ENCODE measurements around the gene DNAH17. TPM values are rescaled to one million over a fixed set of nuclear protein-coding genes. Genes with fewer than 3 reads are reported as not detected.

The DNAH17 gene
- total and polyA plus RNA-seq, 8 donors: 0.64 to 7.2 (median 3.6) TPM

DNA sequence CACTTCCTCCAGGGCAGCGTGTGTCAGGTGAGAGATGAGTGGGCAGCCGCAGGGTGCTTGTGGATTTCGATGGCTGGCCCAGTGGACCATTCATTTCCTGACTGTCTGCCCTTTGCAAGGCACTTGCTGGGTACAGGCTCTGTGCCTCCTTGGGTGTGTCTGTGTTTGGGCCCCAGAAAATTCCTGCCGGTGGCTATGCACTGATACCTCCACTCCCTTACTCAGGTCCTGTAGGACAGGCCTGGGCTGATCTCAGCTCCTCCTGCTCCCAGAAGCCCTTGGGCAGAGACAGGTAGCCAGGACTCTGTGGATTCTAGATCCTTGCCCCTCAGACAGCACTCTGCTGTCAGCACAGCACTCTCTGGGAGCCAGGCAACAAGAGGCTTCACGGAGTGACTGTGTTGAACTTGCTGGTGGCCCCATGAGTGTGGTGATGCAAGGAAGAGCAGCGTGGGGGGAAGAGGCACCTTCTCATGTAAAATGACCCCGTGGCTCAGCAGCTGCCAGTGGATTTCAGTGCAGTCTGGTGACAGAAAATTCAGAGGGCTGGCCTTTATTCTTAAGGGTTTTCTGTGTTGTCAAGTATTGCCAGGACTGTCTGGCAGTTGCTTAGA lies 169.7 kb downstream of the DNAH17 start:
- H3K27me3 ChIP-seq: no peaks in the 10 kb centered on the region
- H3K4me3 ChIP-seq: no peak overlapping the region
- ATAC-seq (no peak), DNase-seq (peak in 1 of 4 donors; percentile 32)
- H3K4me1 ChIP-seq: peaks cover 19 to 68% of the 10 kb centered on the region in 2 donors
- intact Hi-C loops (cut with DNase I): no loop called here
- no peaks in the 10 kb centered on the region for H3K9me3 ChIP-seq
- TF ChIP-seq, protein P1, sequence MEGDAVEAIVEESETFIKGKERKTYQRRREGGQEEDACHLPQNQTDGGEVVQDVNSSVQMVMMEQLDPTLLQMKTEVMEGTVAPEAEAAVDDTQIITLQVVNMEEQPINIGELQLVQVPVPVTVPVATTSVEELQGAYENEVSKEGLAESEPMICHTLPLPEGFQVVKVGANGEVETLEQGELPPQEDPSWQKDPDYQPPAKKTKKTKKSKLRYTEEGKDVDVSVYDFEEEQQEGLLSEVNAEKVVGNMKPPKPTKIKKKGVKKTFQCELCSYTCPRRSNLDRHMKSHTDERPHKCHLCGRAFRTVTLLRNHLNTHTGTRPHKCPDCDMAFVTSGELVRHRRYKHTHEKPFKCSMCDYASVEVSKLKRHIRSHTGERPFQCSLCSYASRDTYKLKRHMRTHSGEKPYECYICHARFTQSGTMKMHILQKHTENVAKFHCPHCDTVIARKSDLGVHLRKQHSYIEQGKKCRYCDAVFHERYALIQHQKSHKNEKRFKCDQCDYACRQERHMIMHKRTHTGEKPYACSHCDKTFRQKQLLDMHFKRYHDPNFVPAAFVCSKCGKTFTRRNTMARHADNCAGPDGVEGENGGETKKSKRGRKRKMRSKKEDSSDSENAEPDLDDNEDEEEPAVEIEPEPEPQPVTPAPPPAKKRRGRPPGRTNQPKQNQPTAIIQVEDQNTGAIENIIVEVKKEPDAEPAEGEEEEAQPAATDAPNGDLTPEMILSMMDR (IDR thresholded peaks at IDR 0.05): no peak
- H3K27ac ChIP-seq: peak overlapping the region in 1 of 2 donors; percentile 57
- H3K36me3 ChIP-seq: peaks cover 0 to 75% of the 10 kb centered on the region in 2 donors

DNA sequence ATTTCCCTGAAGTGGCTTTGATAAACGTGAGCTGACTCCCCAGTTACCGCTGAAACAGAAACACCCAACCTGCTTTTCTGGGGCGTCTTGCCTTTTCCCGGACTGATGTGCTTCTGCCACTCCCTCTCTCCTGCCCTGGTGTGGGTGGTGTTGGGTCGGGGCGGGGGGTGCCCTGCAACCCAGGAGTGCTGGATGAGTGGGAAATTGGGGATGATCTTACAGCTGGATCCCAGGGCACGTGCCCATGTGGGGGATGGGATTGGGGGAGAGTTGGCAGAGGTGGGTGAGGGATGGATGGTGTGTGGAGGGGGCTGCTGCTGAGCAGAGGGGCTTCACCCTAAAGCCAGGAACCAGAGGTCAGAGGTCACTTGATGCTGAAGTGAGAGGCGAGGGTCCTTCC lies 170.3 kb downstream of the DNAH17 start:
- no peak overlapping the region for H3K27ac ChIP-seq
- DNase-seq (peak in 1 of 4 donors; percentile 53), ATAC-seq (no peak)
- H3K4me3 ChIP-seq: no peak overlapping the region
- H3K4me1 ChIP-seq: peaks cover 13 to 63% of the 10 kb centered on the region in 2 donors
- intact Hi-C loops (cut with DNase I): no loop called here
- H3K27me3 ChIP-seq: no peaks in the 10 kb centered on the region
- TF ChIP-seq, protein P1 (IDR thresholded peaks at IDR 0.05): no peak
- peaks cover 0 to 81% of the 10 kb centered on the region in 2 donors for H3K36me3 ChIP-seq
- H3K9me3 ChIP-seq: no peaks in the 10 kb centered on the region

DNA sequence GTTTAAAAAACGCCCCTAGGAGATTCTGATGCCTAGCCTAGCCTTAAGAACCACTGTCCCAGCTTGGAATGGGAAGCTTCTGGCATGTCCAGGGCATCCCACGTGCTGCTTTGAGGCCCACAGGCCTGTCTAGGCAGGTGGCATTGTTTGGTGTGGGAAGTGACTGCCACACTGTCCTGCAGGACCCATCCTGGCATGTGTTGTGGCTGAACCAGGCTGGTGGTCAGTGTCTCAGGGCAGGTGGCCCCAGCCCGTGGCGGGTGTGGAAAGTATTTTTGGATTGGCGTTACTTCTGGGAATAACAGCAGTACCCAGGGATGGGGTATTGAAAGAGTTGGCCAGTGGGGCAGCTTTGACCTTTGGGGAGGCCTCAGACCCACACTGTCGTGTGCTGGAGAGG lies 170.8 kb downstream of the DNAH17 start:
- intact Hi-C loops (cut with DNase I): no loop called here
- peaks cover 9 to 57% of the 10 kb centered on the region in 2 donors for H3K4me1 ChIP-seq

DNA sequence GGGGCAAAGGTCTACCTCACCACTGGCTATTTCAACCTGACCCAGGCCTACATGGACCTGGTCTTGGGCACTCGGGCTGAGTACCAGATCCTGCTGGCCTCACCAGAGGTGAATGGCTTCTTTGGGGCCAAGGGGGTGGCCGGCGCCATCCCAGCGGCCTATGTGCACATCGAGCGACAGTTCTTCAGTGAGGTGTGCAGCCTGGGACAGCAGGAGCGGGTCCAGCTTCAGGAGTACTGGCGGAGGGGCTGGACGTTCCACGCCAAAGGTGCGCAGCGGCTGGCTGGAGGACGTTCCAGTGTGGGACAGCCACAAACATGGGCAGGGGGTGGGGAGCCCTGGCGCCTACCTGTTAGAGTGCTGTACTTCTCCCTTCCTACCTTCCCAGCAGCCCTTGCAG lies 173.4 kb downstream of the DNAH17 start:
- no peaks in the 10 kb centered on the region for H3K9me3 ChIP-seq
- peaks cover 0 to 37% of the 10 kb centered on the region in 2 donors for H3K4me1 ChIP-seq
- intact Hi-C loops (cut with DNase I): no loop called here
- TF ChIP-seq, protein P1 (IDR thresholded peaks at IDR 0.05): no peak
- no peak overlapping the region for H3K27ac ChIP-seq
- H3K36me3 ChIP-seq: peaks cover 0 to 100% of the 10 kb centered on the region in 2 donors
- H3K27me3 ChIP-seq: no peaks in the 10 kb centered on the region
- H3K4me3 ChIP-seq: no peak overlapping the region
- ATAC-seq (no peak), DNase-seq (peak in 1 of 4 donors; percentile 75)

More for the DNA sequence above, 170.8 kb downstream of the DNAH17 start:
- H3K27me3 ChIP-seq: no peaks in the 10 kb centered on the region
- H3K27ac ChIP-seq: peak overlapping the region in 1 of 2 donors; percentile 18
- H3K9me3 ChIP-seq: no peaks in the 10 kb centered on the region
- H3K4me3 ChIP-seq: no peak overlapping the region
- DNase-seq (peak in 1 of 4 donors; percentile 40), ATAC-seq (no peak)
- peaks cover 0 to 86% of the 10 kb centered on the region in 2 donors for H3K36me3 ChIP-seq
- TF ChIP-seq, protein P1 (IDR thresholded peaks at IDR 0.05): no peak

DNA sequence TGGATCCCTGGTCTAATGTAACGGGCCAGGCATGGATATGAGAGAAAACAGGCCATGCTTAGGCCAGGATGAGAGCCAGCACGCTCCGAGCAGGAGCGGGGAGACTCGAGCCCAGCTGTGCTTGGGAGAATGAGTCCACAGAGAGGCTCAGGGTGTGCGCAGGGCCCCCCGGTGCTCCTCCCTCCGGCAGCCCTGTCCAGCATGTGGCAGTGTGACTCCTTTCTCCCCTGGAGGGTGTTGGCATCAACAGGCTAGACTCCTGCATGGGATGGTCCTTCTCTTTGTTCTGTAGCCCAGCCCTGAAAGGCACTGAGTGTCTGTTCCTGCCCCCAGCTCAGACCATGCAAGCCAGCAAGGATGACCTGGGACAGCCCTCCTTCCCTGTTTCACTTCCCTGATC lies 175.3 kb downstream of the DNAH17 start:
- Histone ChIP-seq H3K4me1 (peaks cover 4 to 32% of the 10 kb centered on the region in 2 donors), H3K27ac (no peak overlapping the region), H3K9me3 (no peaks in the 10 kb centered on the region), H3K4me3 (no peak overlapping the region), H3K36me3 (peaks cover 0 to 100% of the 10 kb centered on the region in 2 donors), H3K27me3 (no peaks in the 10 kb centered on the region)
- intact Hi-C loops (cut with DNase I): no loop called here
- DNase-seq: peak in 1 of 4 donors; percentile 57
- no peak for ATAC-seq
- TF ChIP-seq, protein P1 (IDR thresholded peaks at IDR 0.05): no peak
